HG03159 (cell line): Measurements from ENCODE around the gene SEMA6B.
"Not testable (repeated sequence)": the region's sequence is repeated elsewhere in the genome, so short reads cannot be mapped to it uniquely, and the experiment has no call there.

Experiments used
- ATAC-seq: cut with Tn5 transposase; IDR thresholded peaks from one replicate; pipeline ENCODE4 v1.9.1; 2021; ENCODE audit warnings: mild to moderate bottlenecking, moderate library complexity; ENCODE audit not compliant: unreplicated experiment

The SEMA6B gene

GRCh38 chr19:4528843-4529242 is 30.6 kb downstream of the SEMA6B start:
- ATAC-seq, result no peak

- not testable (repeated sequence) for ATAC-seq
Measured at GRCh38 chr19:4527377-4527776, 32.1 kb downstream of the SEMA6B start.

- no peak for ATAC-seq
Measured at GRCh38 chr19:4525563-4526002, 33.9 kb downstream of the SEMA6B start.

DNA sequence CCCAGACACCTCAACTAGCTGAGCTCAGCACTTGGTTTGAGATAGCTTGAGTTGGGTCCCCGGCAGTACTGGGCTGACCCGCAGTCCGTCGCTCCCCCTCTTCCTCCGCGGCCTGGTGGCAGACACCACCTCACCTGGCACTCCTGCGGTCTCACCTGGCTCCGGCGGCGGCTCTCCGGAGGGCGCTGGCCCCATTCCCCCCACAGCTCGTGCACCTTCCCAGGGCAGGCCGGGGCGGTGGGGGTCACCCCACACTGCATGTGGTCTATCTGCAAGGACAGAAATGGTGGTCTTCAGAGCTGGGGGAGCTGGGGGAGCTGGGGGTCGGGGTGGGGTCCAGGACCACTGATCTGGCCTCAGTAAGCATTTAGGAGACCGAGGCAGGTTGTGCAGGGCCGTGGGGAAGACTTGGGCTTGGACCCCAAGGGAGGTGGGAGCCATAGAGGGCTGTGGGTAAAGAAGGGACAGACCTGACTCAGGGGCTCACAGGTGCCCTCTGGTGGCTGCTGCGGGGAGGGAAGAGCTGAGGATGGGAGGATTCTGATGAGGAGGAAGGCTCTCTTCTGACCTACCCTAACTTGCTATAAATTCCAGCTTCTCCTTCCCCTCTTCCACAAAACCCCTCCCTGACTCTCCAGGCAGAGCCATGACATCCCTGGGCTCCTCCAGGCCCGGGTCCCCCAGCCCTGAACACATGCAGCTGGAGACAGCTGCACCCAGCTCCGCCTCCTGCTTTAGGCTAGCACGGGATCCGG is 34.5 kb downstream of the SEMA6B start:
- no peak for ATAC-seq

DNA sequence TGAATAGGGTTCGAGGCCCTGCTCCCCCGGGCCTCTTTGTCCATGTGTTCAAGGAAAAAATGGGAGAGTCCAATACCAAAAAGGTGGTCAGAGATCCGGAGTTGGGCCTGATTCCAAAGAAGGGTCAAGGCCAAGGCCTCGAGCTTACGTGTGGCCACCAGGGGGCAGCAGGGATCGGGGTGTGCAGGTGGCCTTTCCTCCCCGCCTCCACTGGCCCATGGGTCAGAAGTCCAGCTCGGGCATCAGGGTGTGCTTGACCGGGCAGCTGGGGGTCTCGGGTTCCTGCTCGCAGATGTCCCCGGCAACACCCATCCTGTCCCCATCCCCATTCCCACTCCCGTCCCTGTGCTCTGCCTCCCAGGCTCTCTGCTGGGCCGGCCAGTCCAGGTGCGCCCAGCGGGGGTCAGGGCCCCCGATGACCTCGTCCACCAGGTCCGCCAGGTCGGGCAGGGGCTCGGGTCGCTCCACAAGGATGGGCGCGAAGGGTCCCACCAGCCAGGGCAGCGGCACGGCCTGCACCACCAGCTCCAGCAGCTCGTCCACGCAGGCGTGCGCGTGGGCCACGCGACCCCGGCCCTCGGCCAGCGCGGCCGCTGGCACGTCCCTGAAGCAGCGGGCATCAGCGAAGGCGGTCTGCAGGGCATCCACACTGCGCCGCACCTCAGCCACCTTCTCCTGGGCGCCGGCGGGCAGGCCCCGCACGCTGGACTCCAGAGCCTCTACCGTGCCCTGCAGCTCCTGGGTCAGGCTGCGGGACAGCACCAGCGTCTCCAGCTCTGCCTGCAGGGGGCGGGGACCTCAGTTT is 36.0 kb downstream of the SEMA6B start:
- ATAC-seq, result no peak

- ATAC-seq, result no peak
Measured at GRCh38 chr19:4522291-4523002, 37.0 kb downstream of the SEMA6B start.

DNA sequence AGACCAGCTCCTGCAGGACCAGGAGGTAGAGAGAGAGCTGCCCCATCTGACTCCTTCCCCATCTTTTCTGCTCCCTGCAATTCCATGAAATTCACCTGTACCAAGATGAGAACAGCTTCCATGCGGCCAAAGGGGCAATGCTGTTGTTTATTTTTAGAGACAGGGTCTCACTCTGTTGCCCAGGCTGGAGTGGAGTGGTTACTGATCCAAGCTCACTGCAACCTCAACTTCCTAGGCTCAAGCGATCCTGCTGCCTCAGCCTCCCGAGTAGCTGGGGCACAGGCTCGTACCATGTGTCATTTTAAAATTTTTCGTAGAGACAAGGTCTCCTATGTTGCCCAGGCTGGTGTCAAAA is 37.6 kb downstream of the SEMA6B start:
- no peak for ATAC-seq

- no peak for ATAC-seq
Measured at GRCh38 chr19:4521170-4521887, 38.2 kb downstream of the SEMA6B start.

DNA sequence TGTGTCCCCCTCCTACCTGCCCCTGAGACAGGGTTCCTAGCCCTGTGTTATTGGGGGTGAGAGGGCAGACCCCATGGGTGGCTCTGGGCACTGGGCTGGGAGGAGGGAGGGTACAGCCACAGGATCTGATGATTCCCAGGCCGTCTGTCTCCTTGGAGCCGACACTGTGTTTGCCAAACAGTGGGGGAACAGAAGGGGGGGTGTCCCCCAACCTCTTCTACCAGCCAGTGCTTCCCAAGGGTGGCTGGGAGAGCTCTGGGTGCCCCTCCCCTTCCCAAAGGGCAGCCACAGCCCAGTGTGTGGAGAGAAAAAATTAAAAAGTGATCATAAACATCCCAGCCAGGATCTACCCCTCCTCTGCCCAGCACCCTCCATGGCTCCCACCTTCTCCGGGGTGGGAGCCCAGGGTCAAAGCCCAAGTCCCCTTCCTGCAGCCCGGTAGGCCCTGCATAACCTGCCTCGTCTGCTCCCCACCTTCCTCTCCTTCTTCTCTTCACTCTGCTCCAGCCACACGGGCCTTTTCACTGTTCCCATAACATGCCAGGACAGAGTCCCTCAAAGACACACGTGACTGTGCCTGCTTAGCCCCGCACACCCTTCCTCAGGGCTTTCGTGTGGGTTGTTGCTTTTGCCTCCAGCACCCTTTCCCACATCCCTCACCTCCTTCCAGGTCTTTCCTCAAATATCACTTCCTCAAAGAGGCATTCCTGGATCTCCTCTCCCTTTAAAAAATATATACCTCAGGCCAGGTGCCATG is 39.8 kb downstream of the SEMA6B start:
- ATAC-seq, result no peak

DNA sequence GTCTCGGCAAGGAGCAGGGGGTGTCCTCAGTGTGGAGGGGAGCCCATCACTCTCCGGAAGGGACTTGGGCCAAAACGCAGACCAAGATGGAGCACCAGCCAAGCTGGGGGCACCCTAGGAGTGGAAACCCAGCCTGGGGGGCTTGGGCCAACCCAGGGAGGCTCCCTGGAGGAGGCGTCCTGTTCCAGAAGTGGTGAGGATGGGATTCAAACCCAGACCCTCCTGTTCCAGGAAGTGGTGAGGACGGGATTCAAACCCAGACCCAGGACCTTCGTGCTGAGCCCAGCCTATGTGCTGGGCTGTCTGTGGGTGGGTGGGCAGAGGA is 40.4 kb downstream of the SEMA6B start:
- ATAC-seq, result no peak

GRCh38 chr19:4518345-4519171 is 40.9 kb downstream of the SEMA6B start, which contains the start of gene PLIN4:
PLIN4 (minus strand) TSS chr19:4518486; CDS start chr19:4518272, 214 bp downstream.
- no peak for ATAC-seq

GRCh38 chr19:4517451-4518057 is 41.9 kb downstream of the SEMA6B start:
- no peak for ATAC-seq

GRCh38 chr19:4516939-4517300 is 42.6 kb downstream of the SEMA6B start:
- ATAC-seq, result no peak

- ATAC-seq, result no peak
Measured at GRCh38 chr19:4516199-4516938, 43.1 kb downstream of the SEMA6B start.

DNA sequence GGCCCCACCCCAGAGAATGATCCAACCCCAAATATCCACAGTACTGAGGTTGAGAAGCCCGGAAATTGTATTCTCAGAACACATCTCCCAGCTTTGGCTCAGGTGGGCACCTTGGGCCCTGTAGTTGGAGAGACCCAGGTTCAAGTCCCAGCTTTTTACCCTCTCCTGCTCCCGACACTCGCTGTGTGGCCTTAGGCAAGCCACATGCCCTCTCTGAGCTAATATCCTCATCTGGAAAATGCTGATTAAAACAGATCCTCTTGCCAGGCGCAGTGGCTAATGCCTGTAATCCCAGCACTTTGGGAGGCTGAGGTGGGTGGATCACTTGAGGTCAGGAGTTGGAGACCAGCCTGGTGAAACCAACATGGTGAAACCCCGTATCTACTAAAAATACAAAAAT is 43.8 kb downstream of the SEMA6B start:
- no peak for ATAC-seq

DNA sequence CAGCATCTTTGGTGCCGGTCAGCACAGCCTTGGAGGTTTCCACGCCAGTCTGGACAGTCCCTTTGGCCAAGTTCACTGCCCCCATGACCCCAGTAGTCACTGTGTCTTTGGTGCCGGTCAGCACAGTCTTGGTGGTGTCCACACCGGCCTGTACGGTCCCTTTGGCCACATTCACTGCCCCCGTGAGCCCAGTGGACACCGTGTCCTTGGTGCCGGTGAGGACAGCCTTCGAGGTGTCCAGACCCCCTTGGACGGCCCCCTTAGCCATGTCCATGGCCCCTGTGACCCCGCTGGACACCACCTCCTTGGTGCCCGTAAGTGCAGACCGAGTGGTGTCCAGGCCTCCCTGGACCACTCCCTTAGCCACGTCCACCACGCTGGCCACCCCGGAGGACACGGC is 46.2 kb downstream of the SEMA6B start:
- ATAC-seq, result no peak

DNA sequence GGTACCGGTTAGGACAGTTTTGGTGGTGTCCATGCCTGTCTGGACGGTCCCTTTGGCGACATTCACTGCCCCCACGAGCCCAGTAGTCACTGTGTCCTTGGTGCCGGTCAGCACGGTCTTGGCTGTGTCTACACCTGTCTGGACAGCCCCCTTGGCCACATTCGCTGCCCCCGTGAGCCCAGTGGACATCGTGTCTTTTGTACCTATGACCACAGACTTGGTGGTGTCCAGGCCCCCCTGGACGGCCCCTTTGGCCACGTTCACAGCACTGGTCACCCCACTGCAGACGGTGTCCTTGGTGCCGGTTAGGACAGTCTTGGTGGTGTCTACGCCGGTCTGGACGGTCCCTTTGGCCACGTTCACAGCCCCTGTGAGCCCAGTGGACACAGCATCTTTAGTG is 47.4 kb downstream of the SEMA6B start:
- ATAC-seq, result no peak

DNA sequence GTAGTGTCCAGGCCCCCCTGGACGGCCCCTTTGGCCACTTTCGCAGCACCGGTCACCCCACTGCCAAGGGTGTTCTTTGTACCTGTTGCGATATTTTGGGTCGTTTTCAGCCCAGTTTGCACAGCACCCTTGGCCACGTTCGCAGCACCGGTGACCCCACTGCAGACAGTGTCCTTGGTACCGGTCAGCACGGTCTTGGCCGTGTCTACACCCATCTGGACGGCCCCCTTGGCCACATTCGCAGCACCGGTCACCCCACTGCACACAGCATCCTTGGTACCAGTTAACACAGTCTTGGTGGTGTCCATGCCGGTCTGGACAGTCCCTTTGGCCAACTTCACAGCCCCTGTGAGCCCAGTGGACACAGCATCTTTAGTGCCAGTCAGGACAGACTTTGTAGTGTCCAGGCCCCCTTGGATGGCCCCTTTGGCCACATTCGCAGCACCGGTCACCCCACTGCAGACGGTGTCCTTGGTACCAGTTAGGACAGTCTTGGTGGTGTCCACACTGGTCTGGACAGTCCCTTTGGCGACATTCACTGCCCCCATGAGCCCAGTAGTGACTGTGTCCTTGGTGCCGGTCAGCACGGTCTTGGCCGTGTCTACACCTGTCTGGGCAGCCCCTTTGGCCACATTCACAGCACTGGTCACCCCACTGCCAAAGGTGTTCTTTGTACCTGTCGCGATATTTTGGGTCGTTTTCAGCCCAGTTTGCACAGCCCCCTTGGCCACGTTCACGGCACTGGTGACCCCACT is 48.0 kb downstream of the SEMA6B start:
- ATAC-seq, result no peak
